ENCODE data around the gene ZNRF3.

- TF ChIP-seq, protein P1, sequence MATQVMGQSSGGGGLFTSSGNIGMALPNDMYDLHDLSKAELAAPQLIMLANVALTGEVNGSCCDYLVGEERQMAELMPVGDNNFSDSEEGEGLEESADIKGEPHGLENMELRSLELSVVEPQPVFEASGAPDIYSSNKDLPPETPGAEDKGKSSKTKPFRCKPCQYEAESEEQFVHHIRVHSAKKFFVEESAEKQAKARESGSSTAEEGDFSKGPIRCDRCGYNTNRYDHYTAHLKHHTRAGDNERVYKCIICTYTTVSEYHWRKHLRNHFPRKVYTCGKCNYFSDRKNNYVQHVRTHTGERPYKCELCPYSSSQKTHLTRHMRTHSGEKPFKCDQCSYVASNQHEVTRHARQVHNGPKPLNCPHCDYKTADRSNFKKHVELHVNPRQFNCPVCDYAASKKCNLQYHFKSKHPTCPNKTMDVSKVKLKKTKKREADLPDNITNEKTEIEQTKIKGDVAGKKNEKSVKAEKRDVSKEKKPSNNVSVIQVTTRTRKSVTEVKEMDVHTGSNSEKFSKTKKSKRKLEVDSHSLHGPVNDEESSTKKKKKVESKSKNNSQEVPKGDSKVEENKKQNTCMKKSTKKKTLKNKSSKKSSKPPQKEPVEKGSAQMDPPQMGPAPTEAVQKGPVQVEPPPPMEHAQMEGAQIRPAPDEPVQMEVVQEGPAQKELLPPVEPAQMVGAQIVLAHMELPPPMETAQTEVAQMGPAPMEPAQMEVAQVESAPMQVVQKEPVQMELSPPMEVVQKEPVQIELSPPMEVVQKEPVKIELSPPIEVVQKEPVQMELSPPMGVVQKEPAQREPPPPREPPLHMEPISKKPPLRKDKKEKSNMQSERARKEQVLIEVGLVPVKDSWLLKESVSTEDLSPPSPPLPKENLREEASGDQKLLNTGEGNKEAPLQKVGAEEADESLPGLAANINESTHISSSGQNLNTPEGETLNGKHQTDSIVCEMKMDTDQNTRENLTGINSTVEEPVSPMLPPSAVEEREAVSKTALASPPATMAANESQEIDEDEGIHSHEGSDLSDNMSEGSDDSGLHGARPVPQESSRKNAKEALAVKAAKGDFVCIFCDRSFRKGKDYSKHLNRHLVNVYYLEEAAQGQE (IDR thresholded peaks at IDR 0.05; ENCODE audit: borderline replicate concordance) = no peak
- no peak for TF ChIP-seq CTCF (IDR thresholded peaks at IDR 0.05; ENCODE audit: poor library complexity, severe bottlenecking)
- TF ChIP-seq POLR2AphosphoS5 (IDR thresholded peaks at IDR 0.05) = no peak
- TF ChIP-seq TAF1 (IDR thresholded peaks at IDR 0.05; ENCODE audit: low read depth) = no peak
- no peak for TF ChIP-seq MXI1 (conservative IDR thresholded peaks at IDR 0.05; ENCODE audit: poor library complexity, severe bottlenecking)
Observed at GRCh38 chr22:28929197-28929596, 45.8 kb downstream of the ZNRF3 start.
